Measurements from ENCODE around the gene ATXN7L3. TPM values are rescaled to one million over a fixed set of nuclear protein-coding genes. Genes with fewer than 3 reads are reported as not detected.

ATXN7L3 gene
- total RNA-seq, 5 donors from 2014 or later (not counting 1 experiment from before 2014, with no cell fraction given), result 101 to 130 (median 125) TPM

GRCh38 chr17:44216173-44216572, 16.5 kb upstream of the ATXN7L3 start:
- DNase-seq (peak in 33 of 35 experiments; percentile 19 to 77 (median 53)), ATAC-seq (replicated peaks in 1 of 4) (peak; percentile 8 to 23 (median 20))
- H3K27ac Mint-ChIP-seq, result peak overlapping the region; percentile 94 to 98
- H3K4me3 Mint-ChIP-seq, result peak overlapping the region; percentile 80 to 84 (median 82)
- Histone ChIP-seq H3K9me3 (no peaks in the 10 kb centered on the region), H3K27me3 (replicated peaks in 1 of 2; ENCODE audit: control insufficient read depth in 2 of 2, extremely low read depth in 1 of 2, insufficient read depth in 2 of 2, low read length in 1 of 2) (no peaks in the 10 kb centered on the region), H3K4me1 (ENCODE audit: control insufficient read depth in 1 of 2, extremely low read depth in 1 of 2, insufficient read depth in 2 of 2, low read length in 2 of 2) (peaks cover 32 to 70% of the 10 kb centered on the region in 2 experiments), H3K4me3 (ENCODE audit: control insufficient read depth in 1 of 2, extremely low read depth in 1 of 2, low read length in 1 of 2) (peak overlapping the region; percentile 70 to 78), H3K27ac (ENCODE audit: low read length) (peak overlapping the region; percentile 81), H3K36me3 (ENCODE audit: control insufficient read depth in 2 of 2, extremely low read depth in 1 of 2, insufficient read depth in 1 of 2, low read length in 1 of 2) (peaks cover 10 to 47% of the 10 kb centered on the region in 2 donors)
- peaks cover 62 to 63% (median 63%) of the 10 kb centered on the region in 3 donors for H3K4me1 Mint-ChIP-seq
- H3K36me3 Mint-ChIP-seq, result peaks cover 38% of the 10 kb centered on the region
- H3K27me3 Mint-ChIP-seq, result no peaks in the 10 kb centered on the region
- CTCF ChIA-PET, result interaction anchor here in 1 of 2 donors (0.9 to 1.3 kb wide), 3 partner anchors 10 to 111 kb away, joined by 3 read pairs; no protein-coding TSS in a partner anchor
- POLR2A ChIA-PET, result interaction anchor here in 1 of 2 donors (0.6 kb wide), 1 partner anchor 16 kb away, joined by 14 read pairs; the partner anchor contains the start of gene ATXN7L3
- WGBS (ENCODE audit: insufficient coverage), result 7% methylated on average over 2 of the region's 5 CpGs
- no peaks in the 10 kb centered on the region for H3K9me3 Mint-ChIP-seq

- Histone ChIP-seq H3K4me1 (ENCODE audit: control insufficient read depth in 1 of 2, extremely low read depth in 1 of 2, insufficient read depth in 2 of 2, low read length in 2 of 2) (peaks cover 36 to 83% of the 10 kb centered on the region in 2 experiments), H3K36me3 (ENCODE audit: control insufficient read depth in 2 of 2, extremely low read depth in 1 of 2, insufficient read depth in 1 of 2, low read length in 1 of 2) (peaks cover 15 to 55% of the 10 kb centered on the region in 2 donors), H3K9me3 (no peaks in the 10 kb centered on the region), H3K27ac (ENCODE audit: low read length) (peak overlapping the region; percentile 81), H3K27me3 (replicated peaks in 1 of 2; ENCODE audit: control insufficient read depth in 2 of 2, extremely low read depth in 1 of 2, insufficient read depth in 2 of 2, low read length in 1 of 2) (no peaks in the 10 kb centered on the region), H3K4me3 (ENCODE audit: control insufficient read depth in 1 of 2, extremely low read depth in 1 of 2, low read length in 1 of 2) (no peak overlapping the region)
- H3K27ac Mint-ChIP-seq, result peak overlapping the region; percentile 94 to 98
- peak overlapping the region; percentile 49 to 82 (median 80) for H3K4me3 Mint-ChIP-seq
- no peaks in the 10 kb centered on the region for H3K9me3 Mint-ChIP-seq
- no peaks in the 10 kb centered on the region for H3K27me3 Mint-ChIP-seq
- no peak for ATAC-seq (replicated peaks in 1 of 4)
- H3K36me3 Mint-ChIP-seq, result peaks cover 41% of the 10 kb centered on the region
- DNase-seq, result no peak
- ChIA-PET POLR2A (no interaction called here), CTCF (no interaction called here)
- peaks cover 69 to 72% (median 70%) of the 10 kb centered on the region in 3 donors for H3K4me1 Mint-ChIP-seq
- 88% methylated on average over 1 of the region's 6 CpGs for WGBS (ENCODE audit: insufficient coverage)
These were observed 15.2 kb upstream of the ATXN7L3 start for GRCh38 chr17:44214896-44215295.

GRCh38 chr17:44214230-44214494, 14.5 kb upstream of the ATXN7L3 start:
- WGBS (ENCODE audit: insufficient coverage), result no CpG with 5 or more reads among the region's 1 CpG
- peak overlapping the region in 1 of 3 donors; percentile 80 for H3K4me3 Mint-ChIP-seq
- POLR2A ChIA-PET, result no interaction called here

GRCh38 chr17:44213403-44214229, 13.9 kb upstream of the ATXN7L3 start:
- H3K4me1 Mint-ChIP-seq, result peaks cover 74 to 78% (median 75%) of the 10 kb centered on the region in 3 donors
- no peak for DNase-seq
- CTCF ChIA-PET, result interaction anchor here (0.5 to 1.5 kb wide), 3 partner anchors 103 to 132 kb away, joined by 4 read pairs; no protein-coding TSS in a partner anchor
- Histone ChIP-seq H3K4me1 (ENCODE audit: control insufficient read depth in 1 of 2, extremely low read depth in 1 of 2, insufficient read depth in 2 of 2, low read length in 2 of 2) (peaks cover 38 to 95% of the 10 kb centered on the region in 2 experiments), H3K27me3 (replicated peaks in 1 of 2; ENCODE audit: control insufficient read depth in 2 of 2, extremely low read depth in 1 of 2, insufficient read depth in 2 of 2, low read length in 1 of 2) (no peaks in the 10 kb centered on the region), H3K9me3 (no peaks in the 10 kb centered on the region), H3K27ac (ENCODE audit: low read length) (peak overlapping the region; percentile 46), H3K36me3 (ENCODE audit: control insufficient read depth in 2 of 2, extremely low read depth in 1 of 2, insufficient read depth in 1 of 2, low read length in 1 of 2) (peaks cover 28 to 67% of the 10 kb centered on the region in 2 donors), H3K4me3 (ENCODE audit: control insufficient read depth in 1 of 2, extremely low read depth in 1 of 2, low read length in 1 of 2) (no peak overlapping the region)
- 90% methylated on average over 10 of the region's 15 CpGs for WGBS (ENCODE audit: insufficient coverage)
- POLR2A ChIA-PET, result no interaction called here
- H3K9me3 Mint-ChIP-seq, result no peaks in the 10 kb centered on the region
- no peak for ATAC-seq (replicated peaks in 1 of 4)
- H3K4me3 Mint-ChIP-seq, result peak overlapping the region in 1 of 3 donors; percentile 80
- peaks cover 42% of the 10 kb centered on the region for H3K36me3 Mint-ChIP-seq
- H3K27ac Mint-ChIP-seq, result peak overlapping the region; percentile 94 to 98
- H3K27me3 Mint-ChIP-seq, result no peaks in the 10 kb centered on the region

More at GRCh38 chr17:44214230-44214494, 14.5 kb upstream of the ATXN7L3 start:
- H3K27me3 Mint-ChIP-seq, result no peaks in the 10 kb centered on the region
- Histone ChIP-seq H3K4me3 (ENCODE audit: control insufficient read depth in 1 of 2, extremely low read depth in 1 of 2, low read length in 1 of 2) (no peak overlapping the region), H3K9me3 (no peaks in the 10 kb centered on the region), H3K27me3 (replicated peaks in 1 of 2; ENCODE audit: control insufficient read depth in 2 of 2, extremely low read depth in 1 of 2, insufficient read depth in 2 of 2, low read length in 1 of 2) (no peaks in the 10 kb centered on the region), H3K36me3 (ENCODE audit: control insufficient read depth in 2 of 2, extremely low read depth in 1 of 2, insufficient read depth in 1 of 2, low read length in 1 of 2) (peaks cover 22 to 62% of the 10 kb centered on the region in 2 donors), H3K27ac (ENCODE audit: low read length) (peak overlapping the region; percentile 46), H3K4me1 (ENCODE audit: control insufficient read depth in 1 of 2, extremely low read depth in 1 of 2, insufficient read depth in 2 of 2, low read length in 2 of 2) (peaks cover 37 to 90% of the 10 kb centered on the region in 2 experiments)
- no peak for ATAC-seq (replicated peaks in 1 of 4)
- H3K36me3 Mint-ChIP-seq, result peaks cover 41% of the 10 kb centered on the region
- peaks cover 72 to 77% (median 73%) of the 10 kb centered on the region in 3 donors for H3K4me1 Mint-ChIP-seq
- CTCF ChIA-PET, result interaction anchor here in 1 of 2 donors (1.5 kb wide), 1 partner anchor 132 kb away, joined by 4 read pairs; no protein-coding TSS in a partner anchor
- DNase-seq, result no peak
- H3K27ac Mint-ChIP-seq, result peak overlapping the region; percentile 94 to 98
- no peaks in the 10 kb centered on the region for H3K9me3 Mint-ChIP-seq

- WGBS (ENCODE audit: insufficient coverage), result 98% methylated on average over 13 of the region's 31 CpGs
- Histone ChIP-seq H3K27me3 (replicated peaks in 1 of 2; ENCODE audit: control insufficient read depth in 2 of 2, extremely low read depth in 1 of 2, insufficient read depth in 2 of 2, low read length in 1 of 2) (no peaks in the 10 kb centered on the region), H3K4me1 (ENCODE audit: control insufficient read depth in 1 of 2, extremely low read depth in 1 of 2, insufficient read depth in 2 of 2, low read length in 2 of 2) (peaks cover 37 to 90% of the 10 kb centered on the region in 2 experiments), H3K9me3 (no peaks in the 10 kb centered on the region), H3K27ac (ENCODE audit: low read length) (peak overlapping the region; percentile 2), H3K36me3 (ENCODE audit: control insufficient read depth in 2 of 2, extremely low read depth in 1 of 2, insufficient read depth in 1 of 2, low read length in 1 of 2) (peaks cover 29 to 76% of the 10 kb centered on the region in 2 donors), H3K4me3 (ENCODE audit: control insufficient read depth in 1 of 2, extremely low read depth in 1 of 2, low read length in 1 of 2) (no peak overlapping the region)
- peak overlapping the region; percentile 94 to 98 for H3K27ac Mint-ChIP-seq
- H3K4me1 Mint-ChIP-seq, result peaks cover 75 to 81% (median 78%) of the 10 kb centered on the region in 3 donors
- peak overlapping the region in 1 of 3 donors; percentile 80 for H3K4me3 Mint-ChIP-seq
- no peak for ATAC-seq (replicated peaks in 1 of 4)
- H3K36me3 Mint-ChIP-seq, result peaks cover 46% of the 10 kb centered on the region
- ChIA-PET POLR2A (interaction anchor here in 1 of 2 donors (0.6 kb wide), 1 partner anchor 27 kb away, joined by 3 read pairs; no protein-coding TSS in a partner anchor), CTCF (interaction anchor here (0.6 to 1.5 kb wide), 2 partner anchors 104 to 133 kb away, joined by 4 read pairs; no protein-coding TSS in a partner anchor)
- no peaks in the 10 kb centered on the region for H3K27me3 Mint-ChIP-seq
- no peaks in the 10 kb centered on the region for H3K9me3 Mint-ChIP-seq
- no peak for DNase-seq
These were observed 13.1 kb upstream of the ATXN7L3 start for GRCh38 chr17:44212507-44213402.
